NCI-H460 (cell line): ENCODE data around the gene RACK1. TPM values are rescaled to one million over a fixed set of nuclear protein-coding genes. Genes with fewer than 3 reads are reported as not detected.

Experiments
- DNase-seq: peaks from one replicate; pipeline ENCODE4 v3.0.0-alpha.2; 2016; ENCODE audit warnings: low read depth; ENCODE audit errors: extremely low read depth
- total RNA-seq: library from RNA; depleted of rRNA; stranded (reverse); fragments of >200 nt; shearing (Covaris generic); gene quantifications from 2 replicates; pipeline ENCODE4 v1.2.3, GENCODE V29; 2014

Gene RACK1
- total RNA-seq, 1 experiment from 2014 or later: 6,972 TPM

- no peak for DNase-seq
Observed at GRCh38 chr5:181199881-181200638, 43.6 kb downstream of the RACK1 start.

DNA sequence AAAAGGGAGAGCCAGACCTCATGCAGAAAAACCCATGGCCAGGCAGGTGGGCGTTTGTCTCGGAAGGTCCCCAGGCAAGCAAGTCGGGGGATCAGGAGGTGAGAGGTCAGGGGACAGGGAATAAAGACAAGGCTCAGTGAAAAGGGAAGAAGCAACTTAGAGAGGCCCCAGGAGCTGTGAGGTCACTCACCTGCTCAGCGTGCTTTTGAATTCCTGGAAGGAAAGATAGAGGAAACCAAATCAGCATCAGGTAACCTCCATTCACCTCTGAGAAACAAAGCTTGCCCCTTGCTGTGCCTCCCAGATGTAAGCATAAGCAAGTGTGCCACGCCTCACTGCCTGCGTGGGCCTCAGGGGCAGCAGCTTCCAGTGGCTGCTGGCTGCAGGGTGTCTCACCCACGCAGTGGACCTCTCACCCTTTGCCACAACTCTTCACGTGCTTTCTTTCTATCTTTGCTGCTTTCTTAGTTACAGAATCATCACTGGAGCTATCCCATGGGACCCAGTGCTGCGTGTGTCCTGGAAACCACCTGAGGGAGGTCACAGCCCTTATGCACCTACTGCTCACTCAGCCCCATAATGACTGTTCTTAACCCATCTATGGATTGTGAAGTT lies 44.7 kb downstream of the RACK1 start:
- no peak for DNase-seq

DNA sequence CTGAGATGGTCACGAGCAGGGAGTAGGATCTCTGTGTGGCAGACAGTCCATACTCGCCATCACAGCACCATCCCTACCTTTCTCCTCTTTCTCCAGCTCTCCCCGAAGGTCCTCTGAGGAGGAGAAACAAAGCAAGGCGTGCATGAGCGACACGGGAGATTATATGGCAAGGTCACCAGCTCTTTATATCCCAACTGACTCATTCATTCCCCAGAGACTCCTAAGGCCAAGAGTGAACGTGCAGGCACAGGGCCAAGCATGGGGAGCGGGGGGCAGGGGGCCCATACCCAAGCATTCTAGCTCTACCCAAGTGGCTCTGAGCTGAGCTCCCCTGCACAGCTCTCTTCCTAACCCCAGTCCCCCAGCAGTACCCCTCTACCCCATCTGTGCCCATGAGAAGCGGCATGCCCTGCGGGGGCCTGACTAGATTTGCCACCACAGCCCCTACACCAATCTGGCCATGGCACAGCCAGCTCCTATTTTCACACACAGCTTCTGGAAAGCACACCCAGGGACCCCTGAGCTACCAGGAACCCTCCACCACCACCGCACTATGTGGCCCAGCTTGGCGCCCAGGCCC lies 45.5 kb downstream of the RACK1 start:
- no peak for DNase-seq

GRCh38 chr5:181197326-181197951 lies 46.3 kb downstream of the RACK1 start:
- no peak for DNase-seq

GRCh38 chr5:181195249-181195761 lies 48.4 kb downstream of the RACK1 start:
- DNase-seq: no peak

DNA sequence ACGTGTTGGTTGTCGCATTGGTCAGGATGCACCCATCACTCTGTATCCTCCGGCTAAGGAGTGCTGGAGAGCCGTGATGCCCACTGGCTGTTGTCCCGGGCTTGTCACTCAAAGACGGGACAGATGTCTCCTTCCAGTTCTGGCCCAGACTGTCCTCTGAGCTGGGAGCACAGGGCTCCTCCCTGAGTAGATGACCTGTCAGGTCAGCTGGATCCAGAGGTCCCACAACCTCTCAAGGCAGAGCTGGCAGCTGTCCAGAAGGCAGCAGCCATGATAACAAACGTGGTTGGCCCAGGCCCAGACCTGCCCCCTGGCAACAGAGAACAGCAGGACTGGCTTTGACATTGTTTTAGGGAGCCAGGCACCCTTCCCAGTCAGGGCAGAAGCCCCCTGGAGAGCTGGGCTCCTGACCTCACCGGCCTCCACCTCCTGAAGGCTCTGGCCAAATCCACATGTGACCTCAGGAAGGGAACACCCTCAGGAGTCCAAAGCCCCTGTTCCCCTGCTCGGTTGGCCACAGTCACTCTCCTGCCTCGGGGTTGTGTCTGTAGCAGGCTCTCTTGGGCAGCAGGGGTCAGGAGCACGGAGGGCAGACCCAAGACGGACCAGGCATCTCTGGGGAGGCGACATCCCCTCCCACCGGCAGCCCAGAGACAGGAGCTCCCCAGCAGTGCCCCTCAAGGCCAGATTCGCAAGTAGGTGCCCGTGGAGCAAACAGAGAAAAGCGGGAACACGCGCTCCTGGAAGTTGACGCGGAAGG lies 49.0 kb downstream of the RACK1 start:
- no peak for DNase-seq

DNA sequence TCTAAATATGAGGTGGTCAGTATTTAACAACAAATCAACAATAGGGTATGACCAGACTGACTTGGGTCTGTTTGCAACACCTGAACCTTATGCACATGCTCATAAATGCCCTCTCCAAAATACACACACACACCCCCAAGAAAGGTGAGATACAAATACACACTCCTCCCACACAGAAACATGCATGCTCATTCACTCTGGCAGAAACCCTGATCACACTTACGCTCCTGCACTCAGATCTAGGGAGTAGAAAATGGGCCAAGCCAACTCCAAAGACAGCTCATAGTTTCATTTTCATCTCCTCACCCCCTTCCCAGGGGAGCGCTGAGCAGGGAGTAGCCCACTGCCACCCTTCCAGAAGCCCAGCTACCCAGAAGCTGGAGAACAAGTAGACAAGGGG lies 50.0 kb downstream of the RACK1 start:
- no peak for DNase-seq

- DNase-seq: no peak
Observed at GRCh38 chr5:181192337-181193046, 51.2 kb downstream of the RACK1 start.

GRCh38 chr5:181191526-181192336 lies 52.0 kb downstream of the RACK1 start:
- peak; percentile 96 for DNase-seq

DNA sequence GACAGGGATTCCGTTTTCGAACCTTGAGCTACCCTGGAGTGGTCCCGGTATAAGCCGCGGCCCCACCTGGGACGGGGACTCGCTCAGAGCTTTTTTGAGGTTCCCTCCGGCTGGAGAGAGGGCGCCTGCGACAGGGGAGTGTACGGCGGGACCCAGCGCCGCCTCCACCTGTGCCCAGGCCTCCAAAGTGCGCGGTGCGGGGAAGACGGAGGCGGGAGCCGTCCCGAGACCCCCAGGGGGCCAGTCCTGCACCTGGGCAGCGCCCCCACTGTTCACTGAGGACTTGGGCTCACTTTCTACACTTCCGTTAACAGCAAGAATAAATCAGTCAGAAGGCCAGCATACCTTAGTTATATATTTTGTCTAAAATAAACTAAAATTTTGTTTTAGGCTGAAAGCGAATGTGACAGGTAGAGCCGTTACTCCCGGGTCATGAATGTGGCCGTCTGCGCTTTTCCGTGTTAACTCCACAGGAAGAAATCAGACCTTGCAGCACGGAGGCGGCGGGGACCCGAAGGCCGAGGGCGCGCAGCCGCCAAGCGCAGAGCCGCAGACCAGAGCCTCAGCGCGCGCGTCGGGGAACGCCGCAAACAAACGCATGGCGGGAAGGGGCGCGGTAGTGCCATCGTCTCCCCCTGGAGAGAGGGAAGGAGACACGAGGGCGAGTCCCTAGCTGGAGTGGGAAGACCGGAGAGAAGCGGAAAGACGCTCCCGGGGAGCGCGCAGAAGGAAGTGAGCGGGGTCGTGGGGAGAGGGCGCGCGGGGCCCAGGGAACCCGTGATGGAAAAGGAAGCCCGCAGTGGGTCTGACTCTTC lies 52.8 kb downstream of the RACK1 start:
- no peak for DNase-seq

DNA sequence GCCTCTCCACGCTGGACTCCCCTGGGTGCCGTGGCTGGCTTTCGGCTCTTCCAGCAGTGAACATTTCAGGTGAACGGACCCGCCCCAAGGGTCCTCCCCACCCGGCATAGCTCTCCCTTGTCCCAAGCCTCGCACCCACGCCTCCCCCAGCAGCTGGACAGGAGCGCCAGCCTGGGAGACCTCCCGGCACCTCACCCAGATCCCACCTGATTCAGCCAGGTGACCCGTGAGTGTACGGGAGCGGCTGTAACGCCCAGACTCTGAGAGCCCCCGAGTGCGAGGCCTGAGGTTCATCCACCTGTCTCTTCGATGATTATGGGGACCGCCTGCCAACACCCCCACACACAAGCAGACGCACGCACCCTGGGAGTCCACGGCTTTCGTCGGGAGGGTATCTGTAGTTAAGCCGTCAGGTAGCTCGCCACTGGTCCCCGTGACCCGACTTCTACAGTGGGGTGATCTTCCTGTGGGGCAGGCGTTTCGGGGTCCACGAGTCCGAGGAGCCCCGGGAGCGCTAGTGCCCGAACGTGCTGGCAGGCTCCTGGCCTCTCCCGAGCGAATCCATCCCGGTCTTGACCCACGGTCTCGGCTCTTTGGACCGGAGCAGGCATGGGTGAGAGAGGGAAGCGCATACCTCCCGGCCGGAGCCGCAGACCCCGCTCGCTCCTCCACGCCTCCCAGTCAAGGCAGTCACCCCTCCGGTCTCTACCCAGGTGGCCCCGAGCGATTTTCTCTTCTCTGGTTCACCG lies 53.6 kb downstream of the RACK1 start:
- DNase-seq: no peak

DNA sequence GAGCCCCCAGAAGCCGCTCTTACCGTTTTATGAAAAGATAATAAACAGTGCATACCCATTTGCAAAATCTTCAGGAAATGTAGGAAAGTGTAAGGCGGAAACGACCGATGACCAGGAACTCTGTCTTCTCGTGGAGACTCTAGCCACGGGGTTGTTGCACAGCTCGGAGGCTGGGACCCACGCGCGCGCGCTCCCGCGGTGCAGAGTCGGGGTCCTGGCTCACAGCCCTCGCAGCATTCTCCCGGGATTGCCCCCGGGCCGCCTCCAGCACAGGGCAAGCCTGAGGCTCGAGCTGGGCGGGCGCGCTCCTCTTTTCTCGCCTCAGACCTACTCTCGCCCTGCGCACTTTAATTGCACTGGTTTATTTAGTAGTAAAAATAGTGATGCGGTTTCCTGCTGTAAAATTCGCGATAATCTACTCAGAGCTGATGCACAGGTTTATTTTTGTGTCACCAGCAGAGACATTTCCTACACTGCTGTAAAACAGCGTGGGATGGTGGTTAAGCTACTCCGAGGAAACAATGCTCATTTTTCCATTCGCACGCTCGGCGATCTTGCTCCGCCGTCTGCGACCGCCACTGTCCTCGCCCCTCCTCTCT lies 54.2 kb downstream of the RACK1 start:
- DNase-seq: no peak

DNA sequence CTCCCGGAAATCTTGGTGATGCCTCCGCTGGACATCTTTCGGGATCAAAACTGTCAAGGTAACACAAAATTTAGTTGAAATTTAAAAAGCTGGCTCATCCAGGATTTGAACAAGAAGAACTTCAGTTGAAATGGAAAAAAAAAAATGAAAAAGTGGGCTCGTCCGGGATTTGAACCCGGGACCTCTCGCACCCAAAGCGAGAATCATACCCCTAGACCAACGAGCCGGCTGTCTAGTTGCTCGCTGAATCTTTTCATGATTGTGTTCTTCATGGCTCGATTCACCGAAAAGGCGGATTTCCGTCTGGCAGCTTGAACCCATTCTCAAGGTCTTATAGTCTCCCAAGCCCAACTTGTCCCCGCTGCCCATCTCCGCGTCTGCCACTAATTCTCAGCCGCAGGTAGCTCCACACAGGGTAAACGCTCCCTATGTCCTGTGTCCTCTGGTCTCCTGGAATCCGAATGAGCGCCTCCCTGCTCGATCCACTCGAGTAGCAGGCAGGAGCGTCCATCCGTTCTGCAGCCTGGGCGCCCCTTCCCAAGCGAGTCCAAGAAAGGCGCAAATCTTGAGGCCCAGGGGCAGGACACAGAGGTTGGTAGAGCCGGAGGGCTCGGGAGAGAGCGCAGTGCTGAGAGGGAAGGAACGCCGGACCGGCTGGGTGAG lies 54.9 kb downstream of the RACK1 start:
- peak; percentile 89 for DNase-seq

DNA sequence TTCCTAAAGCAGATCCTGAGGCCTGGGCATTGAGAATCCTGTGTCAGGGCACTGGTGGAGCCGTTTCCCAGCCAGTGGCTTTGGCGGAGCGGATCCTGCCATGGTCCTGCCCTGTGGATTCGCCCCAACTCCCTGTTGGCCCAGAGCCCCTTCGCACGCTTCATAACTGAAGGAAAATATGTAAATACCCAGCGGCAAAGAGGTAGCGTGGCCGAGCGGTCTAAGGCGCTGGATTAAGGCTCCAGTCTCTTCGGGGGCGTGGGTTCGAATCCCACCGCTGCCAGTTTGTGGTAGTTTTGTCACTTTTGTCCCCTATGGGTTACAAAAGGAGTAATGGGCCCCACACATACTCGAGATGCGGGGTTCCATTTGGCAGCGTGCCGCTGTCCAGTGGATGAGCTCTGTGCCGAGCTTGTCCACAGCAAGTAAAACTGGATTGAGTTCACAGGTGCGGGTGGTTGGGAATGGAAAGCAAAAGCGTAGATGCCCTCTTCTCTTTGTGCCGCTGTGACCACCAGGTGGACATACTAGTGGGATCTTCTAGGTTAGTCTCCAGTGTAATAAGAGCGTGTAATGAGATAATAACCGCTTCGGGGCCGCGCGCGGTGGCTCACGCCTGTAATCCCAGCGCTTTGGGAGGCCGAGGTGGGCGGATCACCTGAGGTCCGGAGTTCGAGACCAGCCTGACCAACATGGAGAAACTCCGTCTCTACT lies 56.0 kb downstream of the RACK1 start:
- DNase-seq: peak; percentile 89

DNA sequence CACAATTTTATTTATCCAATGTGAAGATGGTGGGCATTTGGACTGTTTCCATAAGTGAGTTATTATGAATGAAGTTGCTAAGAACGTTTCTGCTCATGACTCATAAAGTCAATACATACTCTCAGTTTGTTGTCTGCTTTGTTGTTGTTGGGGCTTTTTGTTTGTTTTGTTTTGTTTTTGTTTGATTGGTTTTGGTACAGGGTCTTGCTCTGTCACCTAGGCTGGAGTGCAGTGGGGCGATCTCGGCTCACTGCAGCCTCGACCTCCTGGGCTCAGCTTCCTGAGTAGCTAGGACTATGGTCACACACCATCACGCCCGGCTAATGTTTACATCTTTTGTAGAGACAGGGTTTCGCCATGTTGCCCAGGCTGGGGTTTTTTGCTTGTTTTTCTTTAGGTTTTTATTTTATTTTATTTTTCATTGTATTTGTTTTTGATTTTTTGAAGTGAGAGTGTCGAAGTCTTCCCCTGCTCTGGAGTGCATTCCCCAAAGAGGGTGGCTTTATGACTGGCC lies 56.7 kb downstream of the RACK1 start:
- DNase-seq: no peak
